GM19395 (cell line): Measurements from ENCODE around the gene CNGB1.
"Not testable (repeated sequence)": the region's sequence is repeated elsewhere in the genome, so short reads cannot be mapped to it uniquely, and the experiment has no call there.

Experiments
- ATAC-seq: cut with Tn5 transposase; IDR thresholded peaks from one replicate; pipeline ENCODE4 v1.9.1; 2021; ENCODE audit warnings: mild to moderate bottlenecking, moderate library complexity; ENCODE audit not compliant: unreplicated experiment

CNGB1 gene

GRCh38 chr16:57956270-57956808, 14.6 kb downstream of the CNGB1 start:
- no peak for ATAC-seq

GRCh38 chr16:57955572-57956188, 15.2 kb downstream of the CNGB1 start:
- no peak for ATAC-seq

DNA sequence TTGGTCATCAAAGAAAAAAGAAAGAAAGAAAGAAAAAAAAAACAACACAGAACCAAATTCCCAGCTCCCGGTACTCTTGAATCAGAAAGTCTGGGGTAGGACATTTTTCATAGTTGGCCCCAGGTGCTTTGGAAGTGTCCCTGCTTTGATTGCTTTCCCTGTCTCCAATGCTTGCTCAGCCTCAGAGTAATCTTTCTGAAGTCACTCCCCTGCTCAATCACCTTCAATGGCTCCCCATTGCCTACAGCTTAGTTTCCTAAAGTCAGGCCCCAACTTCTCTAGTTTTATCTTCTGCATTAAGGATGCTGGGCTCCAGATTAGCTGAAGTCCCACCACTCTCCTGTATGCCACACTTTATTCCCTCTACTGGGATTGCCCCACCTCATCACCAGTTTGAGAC, 17.1 kb downstream of the CNGB1 start:
- no peak for ATAC-seq

- no peak for ATAC-seq
Measured at GRCh38 chr16:57952909-57953308, 18.0 kb downstream of the CNGB1 start.

GRCh38 chr16:57951204-57951960, 19.5 kb downstream of the CNGB1 start:
- ATAC-seq, result no peak

DNA sequence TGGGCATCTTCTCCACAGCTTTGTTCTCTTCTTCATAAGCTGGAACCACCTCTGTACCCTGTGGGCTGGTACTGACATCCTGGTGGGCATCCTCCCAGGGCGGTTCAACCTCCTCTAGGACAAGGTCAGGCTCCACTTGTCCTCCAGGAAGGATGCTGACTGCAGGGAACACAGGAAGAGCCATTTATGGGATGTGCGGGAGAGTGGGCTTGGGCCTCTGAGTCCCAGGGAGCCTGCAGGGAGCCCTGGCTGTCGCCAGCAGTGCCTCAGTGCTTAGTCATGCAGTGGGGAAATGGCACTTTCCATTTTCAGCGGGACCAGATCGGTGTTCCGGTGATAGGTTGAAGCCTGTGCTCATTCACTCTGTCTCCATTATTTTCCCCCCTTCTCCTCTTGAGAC, 20.5 kb downstream of the CNGB1 start:
- no peak for ATAC-seq

- no peak for ATAC-seq
Measured at GRCh38 chr16:57949595-57950238, 21.2 kb downstream of the CNGB1 start.

DNA sequence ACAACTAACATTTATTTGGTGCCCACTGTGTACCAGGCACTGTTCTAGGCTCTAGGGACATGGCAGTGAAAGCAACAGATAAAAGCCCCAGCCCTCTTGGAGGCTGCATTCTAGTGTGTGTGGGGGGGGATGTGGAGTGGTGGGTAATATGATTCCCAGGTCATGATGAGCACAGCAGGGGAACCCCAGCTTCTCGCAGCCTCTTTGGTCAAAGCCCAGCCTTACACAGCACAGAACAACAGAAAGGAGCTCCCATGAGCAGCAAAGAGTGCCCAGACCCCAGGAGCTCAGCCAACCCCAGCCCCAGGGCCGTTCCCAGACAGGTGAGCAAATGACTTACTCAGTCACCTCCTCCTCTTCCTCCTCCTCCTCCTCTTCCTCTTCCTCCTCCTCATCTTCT, 21.9 kb downstream of the CNGB1 start:
- ATAC-seq, result no peak

- ATAC-seq, result no peak
Measured at GRCh38 chr16:57948027-57948426, 22.9 kb downstream of the CNGB1 start.

DNA sequence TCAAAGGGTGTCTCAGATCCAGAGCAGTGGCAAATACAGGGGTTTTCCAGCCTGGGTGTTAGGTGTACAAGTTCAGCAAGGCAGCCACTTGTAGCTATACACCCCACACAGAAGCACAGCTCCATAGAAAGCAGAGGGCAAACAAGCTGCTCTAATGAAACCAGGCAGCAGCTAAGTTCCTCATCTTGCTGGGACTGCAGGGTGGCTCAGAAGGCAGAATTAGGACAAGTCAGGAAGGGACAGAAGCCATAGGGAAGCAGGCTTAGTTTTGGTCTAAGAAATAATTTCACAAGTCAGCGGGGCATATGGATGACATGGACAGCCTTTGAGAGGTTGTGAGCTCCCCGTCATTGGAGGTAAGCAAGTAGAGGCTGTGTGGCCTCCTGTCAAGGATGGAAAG, 23.7 kb downstream of the CNGB1 start:
- ATAC-seq, result no peak

- ATAC-seq, result no peak
Measured at GRCh38 chr16:57946181-57946801, 24.6 kb downstream of the CNGB1 start.

DNA sequence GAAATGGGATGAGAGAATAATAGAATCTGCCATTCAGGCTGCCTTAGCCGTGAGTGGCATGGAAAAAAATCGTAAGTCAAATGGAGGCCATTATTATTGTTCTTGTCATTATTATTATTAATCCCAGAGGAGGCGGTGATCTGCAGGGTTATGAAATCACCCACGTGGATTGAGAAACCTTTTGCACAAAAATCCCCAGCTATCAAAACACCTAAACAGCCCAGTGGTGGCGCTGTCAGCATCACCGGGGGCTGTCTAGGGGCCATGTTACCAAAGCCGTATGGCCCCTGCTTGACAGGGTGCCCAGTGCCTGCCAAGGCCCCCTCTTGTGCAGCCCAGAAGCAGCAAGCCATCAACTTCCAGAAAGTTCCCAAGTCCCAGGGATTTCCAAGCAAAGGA, 25.2 kb downstream of the CNGB1 start:
- no peak for ATAC-seq

- no peak for ATAC-seq
Measured at GRCh38 chr16:57944970-57945739, 25.8 kb downstream of the CNGB1 start.

DNA sequence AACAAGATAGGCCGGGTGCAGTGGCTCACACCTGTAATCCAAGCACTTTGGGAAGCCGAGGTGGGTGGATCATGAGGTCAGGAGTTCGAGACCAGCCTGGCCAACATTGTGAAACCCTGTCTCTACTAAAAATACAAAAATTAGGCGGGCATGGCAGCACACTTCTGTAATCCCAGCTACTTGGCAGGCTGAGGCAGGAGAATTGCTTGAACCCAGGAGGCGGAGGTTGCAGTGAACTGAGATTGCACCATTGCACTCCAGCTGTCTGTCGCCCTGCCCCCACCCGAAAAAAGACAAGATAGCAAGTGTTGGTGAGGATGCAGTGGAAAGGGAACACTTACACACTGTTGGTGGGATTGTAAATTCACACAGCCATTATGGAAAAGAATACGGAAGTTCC, 27.5 kb downstream of the CNGB1 start:
- not testable (repeated sequence) for ATAC-seq

GRCh38 chr16:57941901-57942300, 29.0 kb downstream of the CNGB1 start:
- ATAC-seq, result not testable (repeated sequence)

DNA sequence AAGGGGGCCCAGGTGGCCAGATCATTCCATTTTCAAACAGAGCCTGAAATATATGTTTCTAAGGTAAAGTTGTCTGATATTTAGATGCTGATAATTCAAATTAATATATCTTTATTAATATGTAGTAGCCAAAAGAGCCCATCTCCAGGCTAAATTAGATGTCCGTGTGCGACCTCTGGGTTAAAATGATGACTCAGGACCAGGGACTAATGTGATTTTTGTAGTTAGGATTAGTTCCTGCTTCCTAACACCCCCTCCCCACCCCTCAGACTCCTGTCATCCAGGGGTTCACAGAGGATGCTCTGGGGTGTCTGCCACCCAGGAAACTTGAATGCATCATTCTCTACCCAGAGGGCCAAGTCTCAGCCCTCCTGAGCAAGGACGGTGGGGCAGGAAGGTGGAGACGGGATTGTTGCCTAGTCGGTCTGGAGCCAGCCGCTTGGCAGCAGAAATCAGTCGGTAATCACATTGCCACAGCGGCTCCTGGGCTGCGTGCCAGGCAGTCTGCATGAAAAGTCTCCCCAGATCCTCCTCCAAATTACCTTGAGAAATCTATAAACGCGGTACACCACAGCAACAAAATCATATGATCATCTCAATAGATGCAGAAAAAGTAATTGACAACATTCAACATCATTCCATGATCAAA, 29.8 kb downstream of the CNGB1 start:
- ATAC-seq, result no peak

DNA sequence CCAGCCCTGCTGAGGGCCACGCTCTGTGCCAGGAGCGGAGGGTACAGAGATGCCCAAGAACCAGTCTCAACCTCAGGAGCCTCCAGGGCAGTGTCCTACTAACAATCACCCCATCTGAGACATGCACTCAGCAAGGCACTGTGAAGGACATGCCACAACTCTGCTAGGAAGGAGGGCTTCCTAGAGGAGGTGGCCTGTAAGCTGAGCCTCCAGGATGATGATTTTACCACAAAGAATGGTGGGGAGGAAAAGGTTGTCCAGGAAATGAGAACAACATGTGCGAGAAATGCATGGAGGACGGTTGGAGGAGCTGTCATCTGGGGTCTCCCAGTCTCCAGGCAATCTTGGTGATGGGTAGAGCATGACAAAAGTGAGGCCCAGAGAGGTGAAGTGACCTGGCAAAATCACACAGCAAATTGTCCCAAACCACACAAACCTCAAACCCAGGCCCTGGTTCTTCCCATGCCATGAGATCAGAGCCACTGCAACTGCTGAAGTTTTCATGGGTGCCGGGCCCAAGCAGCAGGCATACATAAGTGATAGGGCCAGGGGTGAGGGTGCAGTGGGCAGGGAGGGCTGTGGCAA, 30.5 kb downstream of the CNGB1 start:
- ATAC-seq, result no peak

DNA sequence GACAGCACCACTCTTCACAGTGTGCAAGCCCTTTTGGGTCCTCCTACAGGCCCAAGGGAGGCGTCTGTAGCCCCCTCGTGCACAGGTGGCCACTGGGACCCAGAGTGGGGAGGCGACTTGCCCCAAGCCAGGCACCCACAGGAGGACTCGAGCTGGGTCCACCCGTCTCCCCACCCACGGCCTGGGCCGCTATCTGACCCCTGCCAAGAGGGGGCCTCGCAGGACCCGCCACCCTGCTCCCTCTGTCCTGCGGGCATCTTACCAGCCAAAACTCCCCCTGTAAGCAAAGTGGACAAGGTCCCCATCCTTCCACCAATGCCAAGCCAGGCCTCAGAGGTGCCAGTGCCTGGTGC, 31.1 kb downstream of the CNGB1 start:
- no peak for ATAC-seq

- ATAC-seq, result no peak
Measured at GRCh38 chr16:57938936-57939871, 31.7 kb downstream of the CNGB1 start.
